ENCODE results near the gene GFRA1.

DNA sequence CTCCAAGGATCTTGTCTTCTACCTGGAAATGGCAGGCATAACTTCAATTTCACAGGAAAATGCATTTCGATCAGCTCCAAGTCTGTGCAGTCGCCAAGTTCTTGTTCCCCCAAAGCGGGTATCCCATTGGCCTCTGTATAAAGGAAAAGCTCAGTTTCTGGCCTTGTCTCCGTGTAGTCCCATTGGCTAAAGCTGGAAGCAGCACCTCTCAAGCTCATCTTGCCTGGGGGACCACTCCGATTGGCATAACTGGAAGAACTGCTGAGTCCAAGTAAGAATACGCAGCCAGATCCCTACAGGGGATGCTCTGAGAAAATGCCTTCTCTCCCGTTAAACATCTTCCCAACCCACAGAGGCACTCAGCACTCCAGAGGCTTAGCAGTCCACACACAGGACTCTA lies 205.2 kb downstream of the GFRA1 start:
- TF ChIP-seq, protein P1, sequence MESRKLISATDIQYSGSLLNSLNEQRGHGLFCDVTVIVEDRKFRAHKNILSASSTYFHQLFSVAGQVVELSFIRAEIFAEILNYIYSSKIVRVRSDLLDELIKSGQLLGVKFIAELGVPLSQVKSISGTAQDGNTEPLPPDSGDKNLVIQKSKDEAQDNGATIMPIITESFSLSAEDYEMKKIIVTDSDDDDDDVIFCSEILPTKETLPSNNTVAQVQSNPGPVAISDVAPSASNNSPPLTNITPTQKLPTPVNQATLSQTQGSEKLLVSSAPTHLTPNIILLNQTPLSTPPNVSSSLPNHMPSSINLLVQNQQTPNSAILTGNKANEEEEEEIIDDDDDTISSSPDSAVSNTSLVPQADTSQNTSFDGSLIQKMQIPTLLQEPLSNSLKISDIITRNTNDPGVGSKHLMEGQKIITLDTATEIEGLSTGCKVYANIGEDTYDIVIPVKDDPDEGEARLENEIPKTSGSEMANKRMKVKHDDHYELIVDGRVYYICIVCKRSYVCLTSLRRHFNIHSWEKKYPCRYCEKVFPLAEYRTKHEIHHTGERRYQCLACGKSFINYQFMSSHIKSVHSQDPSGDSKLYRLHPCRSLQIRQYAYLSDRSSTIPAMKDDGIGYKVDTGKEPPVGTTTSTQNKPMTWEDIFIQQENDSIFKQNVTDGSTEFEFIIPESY (IDR thresholded peaks at IDR 0.05; ENCODE audit: extremely low read depth, insufficient replicate concordance, low read length), result no peak
- no peak for TF ChIP-seq EZH2 (IDR thresholded peaks at IDR 0.05)
- TF ChIP-seq, protein P2, sequence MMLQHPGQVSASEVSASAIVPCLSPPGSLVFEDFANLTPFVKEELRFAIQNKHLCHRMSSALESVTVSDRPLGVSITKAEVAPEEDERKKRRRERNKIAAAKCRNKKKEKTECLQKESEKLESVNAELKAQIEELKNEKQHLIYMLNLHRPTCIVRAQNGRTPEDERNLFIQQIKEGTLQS (IDR thresholded peaks at IDR 0.05), result no peak
- TF ChIP-seq, protein P3, sequence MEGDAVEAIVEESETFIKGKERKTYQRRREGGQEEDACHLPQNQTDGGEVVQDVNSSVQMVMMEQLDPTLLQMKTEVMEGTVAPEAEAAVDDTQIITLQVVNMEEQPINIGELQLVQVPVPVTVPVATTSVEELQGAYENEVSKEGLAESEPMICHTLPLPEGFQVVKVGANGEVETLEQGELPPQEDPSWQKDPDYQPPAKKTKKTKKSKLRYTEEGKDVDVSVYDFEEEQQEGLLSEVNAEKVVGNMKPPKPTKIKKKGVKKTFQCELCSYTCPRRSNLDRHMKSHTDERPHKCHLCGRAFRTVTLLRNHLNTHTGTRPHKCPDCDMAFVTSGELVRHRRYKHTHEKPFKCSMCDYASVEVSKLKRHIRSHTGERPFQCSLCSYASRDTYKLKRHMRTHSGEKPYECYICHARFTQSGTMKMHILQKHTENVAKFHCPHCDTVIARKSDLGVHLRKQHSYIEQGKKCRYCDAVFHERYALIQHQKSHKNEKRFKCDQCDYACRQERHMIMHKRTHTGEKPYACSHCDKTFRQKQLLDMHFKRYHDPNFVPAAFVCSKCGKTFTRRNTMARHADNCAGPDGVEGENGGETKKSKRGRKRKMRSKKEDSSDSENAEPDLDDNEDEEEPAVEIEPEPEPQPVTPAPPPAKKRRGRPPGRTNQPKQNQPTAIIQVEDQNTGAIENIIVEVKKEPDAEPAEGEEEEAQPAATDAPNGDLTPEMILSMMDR (IDR thresholded peaks at IDR 0.05 in 2 of 3, conservative IDR thresholded peaks at IDR 0.05 in 1 of 3; ENCODE audit: borderline replicate concordance in 1 of 3, insufficient read depth in 1 of 3, low read depth in 2 of 3, low read length in 2 of 3), result no peak
